Breast epithelium (tissue), 4 donors: ENCODE data around the gene TUBB1. TPM values are rescaled to one million over a fixed set of nuclear protein-coding genes. Genes with fewer than 3 reads are reported as not detected.

ENCODE experiments used
- DNase-seq, 2 donors: peaks; one replicate each; pipeline ENCODE4 v3.0.0-alpha.2; 2019; ENCODE audit warnings: low spot score in 2 of 2
- H3K27ac ChIP-seq, 2 donors: fragments of 200-600 bp; sonication (generic) in 1 of 2; one replicate each; pipeline ENCODE4 v1.5.1; 2016 to 2019; ENCODE audit warnings: mild to moderate bottlenecking in 1 of 2
- H3K27me3 ChIP-seq, 2 donors: fragments of 200-600 bp; sonication (generic) in 1 of 2; one replicate each; pipeline versions ENCODE4 v1.5.1 to v1.6.0; 2017 to 2019; ENCODE audit warnings: control low read depth in 1 of 2, mild to moderate bottlenecking in 1 of 2
- H3K36me3 ChIP-seq: fragments of 200-600 bp; one replicate; pipeline ENCODE4 v1.5.1; 2019
- H3K4me1 ChIP-seq, 2 donors: fragments of 200-600 bp; sonication (generic); one replicate each; pipeline ENCODE4 v1.5.1; 2016 to 2019; ENCODE audit warnings: control low read depth in 1 of 2
- H3K4me3 ChIP-seq, 3 donors: fragments of 200-600 bp; sonication (generic); 1 replicate in 2 of 3; 2 replicates in 1 of 3; pipeline ENCODE4 v1.5.1; 2016 to 2019; ENCODE audit warnings: mild to moderate bottlenecking in 3 of 3, moderate library complexity in 2 of 3
- H3K9me3 ChIP-seq, 2 donors: fragments of 200-600 bp; sonication (generic) in 1 of 2; one replicate each; pipeline ENCODE4 v1.5.1; 2016 to 2019; ENCODE audit warnings: control low read depth in 1 of 2
- POLR2A ChIP-seq: fragments of 450-650 bp; IDR thresholded peaks from one replicate; pipeline ENCODE4 v1.6.1; 2016; ENCODE audit warnings: antibody characterized with exemption, mild to moderate bottlenecking, moderate library complexity
- POLR2AphosphoS5 ChIP-seq, 3 donors: sonication (generic); formaldehyde crosslinking; IDR thresholded peaks; one replicate each; pipeline ENCODE4 v1.6.1; 2017; ENCODE audit warnings: antibody characterized with exemption in 3 of 3
- intact Hi-C: fragments of 100-400 bp; cut with DNase I; formaldehyde crosslinking; loops from one replicate; pipeline ENCODE4 v1.15.1; 2023; ENCODE audit warnings: low total_unique reads
- total RNA-seq, 3 donors: library from RNA; depleted of rRNA; stranded (reverse); fragments of >200 nt; gene quantifications; one replicate each; pipeline ENCODE4 v1.1.0, GENCODE V29; 2016
- TF ChIP-seq, protein P1 (sequence below), 3 donors: fragments of 450-650 bp; IDR thresholded peaks; one replicate each; pipeline ENCODE4 v1.5.1; 2016 to 2017; ENCODE audit warnings: antibody characterized with exemption in 3 of 3, mild to moderate bottlenecking in 3 of 3, moderate library complexity in 3 of 3

TUBB1 gene
- total RNA-seq, 3 donors from 2014 or later = 0.16 TPM; not detected in 2

DNA sequence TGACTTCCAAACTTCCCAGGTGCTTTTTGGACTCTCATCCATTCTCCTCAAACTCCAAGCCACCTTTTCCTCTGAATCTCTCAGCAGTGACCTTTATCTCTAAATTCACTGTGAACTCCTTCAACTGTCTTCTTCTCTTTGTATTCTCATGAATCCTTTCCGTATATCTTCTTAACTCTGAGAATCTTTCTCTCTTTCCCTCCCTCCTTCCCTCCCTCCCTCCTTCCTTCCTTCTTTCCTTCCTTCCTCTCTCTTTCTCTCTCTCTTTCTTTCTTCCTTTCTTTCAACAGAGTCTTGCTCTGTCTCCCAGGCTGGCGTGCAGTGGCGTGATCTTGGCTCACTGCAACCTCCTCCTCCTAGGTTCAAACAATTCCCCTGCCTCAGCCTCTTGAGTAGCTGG, 27.6 kb downstream of the TUBB1 start:
- peaks cover 0 to 1% of the 10 kb centered on the region in 2 donors for H3K4me1 ChIP-seq
- no peak overlapping the region for H3K4me3 ChIP-seq
- intact Hi-C loops = no loop called here
- TF ChIP-seq POLR2AphosphoS5 (IDR thresholded peaks at IDR 0.05) = no peak
- TF ChIP-seq, protein P1, sequence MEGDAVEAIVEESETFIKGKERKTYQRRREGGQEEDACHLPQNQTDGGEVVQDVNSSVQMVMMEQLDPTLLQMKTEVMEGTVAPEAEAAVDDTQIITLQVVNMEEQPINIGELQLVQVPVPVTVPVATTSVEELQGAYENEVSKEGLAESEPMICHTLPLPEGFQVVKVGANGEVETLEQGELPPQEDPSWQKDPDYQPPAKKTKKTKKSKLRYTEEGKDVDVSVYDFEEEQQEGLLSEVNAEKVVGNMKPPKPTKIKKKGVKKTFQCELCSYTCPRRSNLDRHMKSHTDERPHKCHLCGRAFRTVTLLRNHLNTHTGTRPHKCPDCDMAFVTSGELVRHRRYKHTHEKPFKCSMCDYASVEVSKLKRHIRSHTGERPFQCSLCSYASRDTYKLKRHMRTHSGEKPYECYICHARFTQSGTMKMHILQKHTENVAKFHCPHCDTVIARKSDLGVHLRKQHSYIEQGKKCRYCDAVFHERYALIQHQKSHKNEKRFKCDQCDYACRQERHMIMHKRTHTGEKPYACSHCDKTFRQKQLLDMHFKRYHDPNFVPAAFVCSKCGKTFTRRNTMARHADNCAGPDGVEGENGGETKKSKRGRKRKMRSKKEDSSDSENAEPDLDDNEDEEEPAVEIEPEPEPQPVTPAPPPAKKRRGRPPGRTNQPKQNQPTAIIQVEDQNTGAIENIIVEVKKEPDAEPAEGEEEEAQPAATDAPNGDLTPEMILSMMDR (IDR thresholded peaks at IDR 0.05) = no peak
- no peak for TF ChIP-seq POLR2A
- H3K27ac ChIP-seq = no peak overlapping the region
- H3K9me3 ChIP-seq = no peaks in the 10 kb centered on the region
- DNase-seq = no peak
- H3K27me3 ChIP-seq = no peaks in the 10 kb centered on the region
- H3K36me3 ChIP-seq = no peaks in the 10 kb centered on the region

DNA sequence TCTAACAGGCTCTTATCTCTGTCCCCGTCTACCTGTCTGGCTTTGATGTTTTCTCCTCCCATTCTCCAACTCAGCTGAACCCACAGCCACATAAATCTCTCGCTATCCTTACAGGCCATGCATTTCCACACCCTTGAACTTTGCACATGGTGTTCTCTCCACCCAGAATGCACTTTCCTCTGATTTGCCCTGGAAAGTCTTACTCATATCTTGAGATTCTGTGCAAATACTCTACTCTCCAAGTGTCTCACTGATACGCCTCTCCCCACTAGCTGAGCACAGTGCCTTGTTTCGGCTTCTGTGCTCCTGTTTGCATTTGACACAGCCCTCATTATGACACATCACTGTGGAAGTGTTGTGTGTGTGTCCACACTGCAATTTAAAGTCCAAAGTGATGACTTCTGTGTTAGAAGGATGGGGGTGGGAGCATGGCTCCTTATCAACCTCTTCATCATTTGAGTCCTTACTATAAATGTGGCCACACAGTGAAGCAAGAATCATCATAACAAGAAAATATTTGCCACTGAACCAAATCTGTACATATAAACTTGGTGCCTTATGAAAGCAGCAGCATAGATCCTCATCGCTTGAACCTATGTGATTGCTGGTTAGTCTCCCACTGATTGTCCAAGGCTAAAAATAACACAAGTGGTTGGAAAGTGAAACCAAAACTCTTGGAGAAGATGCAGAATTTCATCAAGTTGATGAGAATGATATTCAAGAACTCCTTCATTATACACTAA, 28.9 kb downstream of the TUBB1 start:
- TF ChIP-seq POLR2AphosphoS5 (IDR thresholded peaks at IDR 0.05) (no peak), POLR2A (no peak)
- TF ChIP-seq, protein P1 (IDR thresholded peaks at IDR 0.05) = no peak
- no peak overlapping the region for H3K27ac ChIP-seq

GRCh38 chr20:59048681-59049030, 29.4 kb downstream of the TUBB1 start:
- no peaks in the 10 kb centered on the region for H3K9me3 ChIP-seq
- H3K27me3 ChIP-seq = no peaks in the 10 kb centered on the region
- no peak overlapping the region for H3K4me3 ChIP-seq
- TF ChIP-seq POLR2A (no peak), POLR2AphosphoS5 (IDR thresholded peaks at IDR 0.05) (no peak)
- TF ChIP-seq, protein P1 (IDR thresholded peaks at IDR 0.05) = no peak
- no peak for DNase-seq
- H3K4me1 ChIP-seq = no peaks in the 10 kb centered on the region
- no peaks in the 10 kb centered on the region for H3K36me3 ChIP-seq
- H3K27ac ChIP-seq = no peak overlapping the region
- intact Hi-C loops = no loop called here

More for the DNA sequence above, 28.9 kb downstream of the TUBB1 start:
- no peaks in the 10 kb centered on the region for H3K9me3 ChIP-seq
- intact Hi-C loops = no loop called here
- no peak overlapping the region for H3K4me3 ChIP-seq
- H3K4me1 ChIP-seq = no peaks in the 10 kb centered on the region
- DNase-seq = no peak
- no peaks in the 10 kb centered on the region for H3K36me3 ChIP-seq
- no peaks in the 10 kb centered on the region for H3K27me3 ChIP-seq

GRCh38 chr20:59050437-59050836, 31.2 kb downstream of the TUBB1 start:
- Histone ChIP-seq H3K27me3 (no peaks in the 10 kb centered on the region), H3K4me3 (no peak overlapping the region), H3K36me3 (no peaks in the 10 kb centered on the region), H3K27ac (no peak overlapping the region), H3K4me1 (no peaks in the 10 kb centered on the region), H3K9me3 (no peaks in the 10 kb centered on the region)
- no peak for DNase-seq
- intact Hi-C loops = no loop called here
- no peak for TF ChIP-seq POLR2AphosphoS5 (IDR thresholded peaks at IDR 0.05)
- TF ChIP-seq, protein P1 (IDR thresholded peaks at IDR 0.05) = no peak
- TF ChIP-seq POLR2A = no peak

GRCh38 chr20:59051666-59052185, 32.5 kb downstream of the TUBB1 start:
- no peak for DNase-seq
- intact Hi-C loops = no loop called here
- no peak overlapping the region for H3K27ac ChIP-seq

More at GRCh38 chr20:59051666-59052185, 32.5 kb downstream of the TUBB1 start:
- no peak for TF ChIP-seq POLR2AphosphoS5 (IDR thresholded peaks at IDR 0.05)
- no peak for TF ChIP-seq POLR2A
- TF ChIP-seq, protein P1 (IDR thresholded peaks at IDR 0.05) = no peak
- no peak overlapping the region for H3K4me3 ChIP-seq
- H3K4me1 ChIP-seq = no peaks in the 10 kb centered on the region
- H3K36me3 ChIP-seq = no peaks in the 10 kb centered on the region
- no peaks in the 10 kb centered on the region for H3K27me3 ChIP-seq
- H3K9me3 ChIP-seq = no peaks in the 10 kb centered on the region
